Activated B cell treated with CpG ODN at 0.5 μM for 24 hours (primary cell): ENCODE data around the gene AOC1. TPM values are rescaled to one million over a fixed set of nuclear protein-coding genes. Genes with fewer than 3 reads are reported as not detected.

ENCODE experiments used
- ATAC-seq: fragments of 200-7000 bp; cut with Tn5 transposase; one replicate; pipeline ENCODE4 v1.10.0; 2021; ENCODE audit warnings: low read depth, mild to moderate bottlenecking, moderate library complexity
- CTCF ChIA-PET: fragments of 350-600 bp; sonication (Branson Sonifier 250); formaldehyde crosslinking; loops from one replicate; lab custom pipeline; 2021; ENCODE audit warnings: antibody characterized with exemption; lab: Charles Lee
- POLR2A ChIA-PET: fragments of 350-600 bp; sonication (Branson Sonifier 250); formaldehyde crosslinking; loops from one replicate; lab custom pipeline; 2021; ENCODE audit warnings: antibody characterized with exemption; lab: Charles Lee
- DNase-seq: peaks from one replicate; pipeline ENCODE4 v3.0.0; 2022
- H3K27ac Mint-ChIP-seq: one replicate; pipeline ENCODE4 v1.8.0; 2020; ENCODE audit warnings: mixed read lengths
- H3K27me3 Mint-ChIP-seq: one replicate; pipeline ENCODE4 v1.8.0; 2021; ENCODE audit warnings: mixed read lengths
- H3K36me3 Mint-ChIP-seq: one replicate; pipeline ENCODE4 v1.8.0; 2021; ENCODE audit warnings: low read depth, mixed read lengths
- H3K4me1 Mint-ChIP-seq: one replicate; pipeline ENCODE4 v1.8.0; 2021; ENCODE audit warnings: mixed read lengths
- H3K4me3 Mint-ChIP-seq: one replicate; pipeline ENCODE4 v1.8.0; 2020; ENCODE audit warnings: mild to moderate bottlenecking, mixed read lengths
- H3K9me3 Mint-ChIP-seq: one replicate; pipeline ENCODE4 v1.8.0; 2020; ENCODE audit warnings: mixed read lengths
- intact Hi-C: fragments of 100-400 bp; cut with micrococcal nuclease; formaldehyde crosslinking; loops from one replicate; pipeline ENCODE4 v1.15.1; 2024
- total RNA-seq: library from RNA; stranded (reverse); gene quantifications from 2 replicates; pipeline ENCODE4 v1.2.3, GENCODE V29; 2022
- TF ChIP-seq, protein P1 (sequence below): fragments of 200-600 bp; IDR thresholded peaks from one replicate; pipeline ENCODE4 v1.8.0; 2022; ENCODE audit warnings: antibody characterized with exemption, mild to moderate bottlenecking

The AOC1 gene
- total RNA-seq, 1 donor from 2014 or later, result not detected

GRCh38 chr7:150860291-150860977 lies 8.1 kb downstream of the AOC1 start:
- Mint-ChIP-seq H3K4me1 (no peaks in the 10 kb centered on the region), H3K27me3 (peaks cover 5% of the 10 kb centered on the region), H3K27ac (no peak overlapping the region), H3K4me3 (no peak overlapping the region), H3K36me3 (no peaks in the 10 kb centered on the region), H3K9me3 (no peaks in the 10 kb centered on the region)
- ATAC-seq (no peak), DNase-seq (no peak)
- intact Hi-C loops, result no loop called here
- ChIA-PET CTCF (no interaction called here), POLR2A (no interaction called here)
- TF ChIP-seq, protein P1, sequence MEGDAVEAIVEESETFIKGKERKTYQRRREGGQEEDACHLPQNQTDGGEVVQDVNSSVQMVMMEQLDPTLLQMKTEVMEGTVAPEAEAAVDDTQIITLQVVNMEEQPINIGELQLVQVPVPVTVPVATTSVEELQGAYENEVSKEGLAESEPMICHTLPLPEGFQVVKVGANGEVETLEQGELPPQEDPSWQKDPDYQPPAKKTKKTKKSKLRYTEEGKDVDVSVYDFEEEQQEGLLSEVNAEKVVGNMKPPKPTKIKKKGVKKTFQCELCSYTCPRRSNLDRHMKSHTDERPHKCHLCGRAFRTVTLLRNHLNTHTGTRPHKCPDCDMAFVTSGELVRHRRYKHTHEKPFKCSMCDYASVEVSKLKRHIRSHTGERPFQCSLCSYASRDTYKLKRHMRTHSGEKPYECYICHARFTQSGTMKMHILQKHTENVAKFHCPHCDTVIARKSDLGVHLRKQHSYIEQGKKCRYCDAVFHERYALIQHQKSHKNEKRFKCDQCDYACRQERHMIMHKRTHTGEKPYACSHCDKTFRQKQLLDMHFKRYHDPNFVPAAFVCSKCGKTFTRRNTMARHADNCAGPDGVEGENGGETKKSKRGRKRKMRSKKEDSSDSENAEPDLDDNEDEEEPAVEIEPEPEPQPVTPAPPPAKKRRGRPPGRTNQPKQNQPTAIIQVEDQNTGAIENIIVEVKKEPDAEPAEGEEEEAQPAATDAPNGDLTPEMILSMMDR, result no peak

DNA sequence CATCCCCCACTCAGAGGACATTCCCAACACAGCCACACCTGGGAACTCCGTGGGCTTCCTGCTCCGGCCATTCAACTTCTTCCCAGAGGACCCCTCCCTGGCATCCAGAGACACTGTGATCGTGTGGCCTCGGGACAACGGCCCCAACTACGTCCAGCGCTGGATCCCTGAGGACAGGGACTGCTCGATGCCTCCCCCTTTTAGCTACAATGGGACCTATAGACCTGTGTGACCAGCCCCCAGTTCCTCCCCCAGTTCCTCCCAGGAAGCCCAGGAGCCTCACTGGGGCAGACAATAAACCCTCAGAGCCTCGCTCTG lies 8.6 kb downstream of the AOC1 start:
- DNase-seq, result no peak

GRCh38 chr7:150862356-150862755 lies 10.0 kb downstream of the AOC1 start:
- H3K27ac Mint-ChIP-seq, result no peak overlapping the region
- no peaks in the 10 kb centered on the region for H3K9me3 Mint-ChIP-seq
- no peak overlapping the region for H3K4me3 Mint-ChIP-seq
- H3K36me3 Mint-ChIP-seq, result no peaks in the 10 kb centered on the region
- H3K27me3 Mint-ChIP-seq, result peaks cover 17% of the 10 kb centered on the region
- ChIA-PET POLR2A (no interaction called here), CTCF (no interaction called here)
- DNase-seq, result no peak
- TF ChIP-seq, protein P1, result no peak
- ATAC-seq, result no peak
- H3K4me1 Mint-ChIP-seq, result no peaks in the 10 kb centered on the region
- intact Hi-C loops, result no loop called here

More for the DNA sequence above, 8.6 kb downstream of the AOC1 start:
- TF ChIP-seq, protein P1, result no peak
- CTCF ChIA-PET, result no interaction called here
- Mint-ChIP-seq H3K4me3 (no peak overlapping the region), H3K27ac (no peak overlapping the region), H3K36me3 (no peaks in the 10 kb centered on the region), H3K4me1 (no peaks in the 10 kb centered on the region), H3K9me3 (no peaks in the 10 kb centered on the region), H3K27me3 (peaks cover 9% of the 10 kb centered on the region)
- no peak for ATAC-seq
- POLR2A ChIA-PET, result no interaction called here
- intact Hi-C loops, result no loop called here

- no peaks in the 10 kb centered on the region for H3K4me1 Mint-ChIP-seq
- H3K4me3 Mint-ChIP-seq, result no peak overlapping the region
- intact Hi-C loops, result no loop called here
- TF ChIP-seq, protein P1, result no peak
- H3K27me3 Mint-ChIP-seq, result peaks cover 26% of the 10 kb centered on the region
- ChIA-PET CTCF (no interaction called here), POLR2A (no interaction called here)
- no peaks in the 10 kb centered on the region for H3K36me3 Mint-ChIP-seq
- DNase-seq, result no peak
- ATAC-seq, result no peak
- H3K9me3 Mint-ChIP-seq, result no peaks in the 10 kb centered on the region
- H3K27ac Mint-ChIP-seq, result no peak overlapping the region
Observed at GRCh38 chr7:150863946-150864345, 11.6 kb downstream of the AOC1 start.

GRCh38 chr7:150866932-150867564 lies 14.7 kb downstream of the AOC1 start:
- CTCF ChIA-PET, result no interaction called here
- DNase-seq (no peak), ATAC-seq (no peak)
- Mint-ChIP-seq H3K27me3 (peaks cover 44% of the 10 kb centered on the region), H3K9me3 (peaks cover 8% of the 10 kb centered on the region), H3K4me1 (no peaks in the 10 kb centered on the region), H3K4me3 (no peak overlapping the region), H3K36me3 (no peaks in the 10 kb centered on the region), H3K27ac (no peak overlapping the region)
- POLR2A ChIA-PET, result no interaction called here
- intact Hi-C loops, result no loop called here
- TF ChIP-seq, protein P1, result no peak
